ENCODE data around the gene RPL41.

The RPL41 gene

DNA sequence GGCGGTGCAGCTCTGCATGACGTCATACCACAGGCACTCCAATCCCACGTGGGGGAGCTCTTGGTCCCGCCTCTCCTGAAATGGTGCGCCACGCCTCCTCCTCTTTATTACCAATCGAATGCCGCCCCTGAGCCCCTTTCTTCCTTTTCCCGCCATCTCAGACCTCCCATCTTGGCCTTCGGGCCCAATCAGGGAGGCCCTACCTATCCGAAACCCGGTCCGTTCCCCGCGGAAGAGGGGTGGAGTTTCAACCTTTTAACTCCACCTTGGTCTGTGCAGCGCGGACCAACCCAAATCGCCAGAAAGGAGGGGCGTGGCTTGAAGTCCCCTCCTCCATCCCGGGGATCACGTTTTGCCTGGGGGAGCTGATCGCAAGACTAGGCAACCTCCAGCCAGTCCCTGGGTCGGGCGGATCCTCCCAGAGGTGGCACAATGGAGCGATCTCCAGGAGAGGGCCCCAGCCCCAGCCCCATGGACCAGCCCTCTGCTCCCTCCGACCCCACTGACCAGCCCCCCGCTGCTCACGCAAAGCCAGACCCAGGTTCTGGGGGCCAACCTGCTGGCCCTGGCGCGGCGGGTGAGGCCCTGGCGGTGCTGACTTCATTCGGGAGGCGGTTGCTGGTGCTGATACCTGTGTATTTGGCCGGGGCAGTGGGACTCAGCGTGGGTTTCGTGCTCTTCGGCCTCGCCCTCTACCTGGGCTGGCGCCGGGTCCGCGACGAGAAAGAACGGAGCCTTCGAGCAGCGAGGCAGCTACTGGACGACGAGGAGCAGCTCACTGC is 11.6 kb downstream of the RPL41 start, which contains the start of gene ESYT1:
Gene ESYT1, plus strand, starts transcription at position 380 of the 782 bp plus-strand sequence. Its CDS starts 53 bp downstream, at position 433.
- DNase-seq (ENCODE audit: low spot score): peak; percentile 97

DNA sequence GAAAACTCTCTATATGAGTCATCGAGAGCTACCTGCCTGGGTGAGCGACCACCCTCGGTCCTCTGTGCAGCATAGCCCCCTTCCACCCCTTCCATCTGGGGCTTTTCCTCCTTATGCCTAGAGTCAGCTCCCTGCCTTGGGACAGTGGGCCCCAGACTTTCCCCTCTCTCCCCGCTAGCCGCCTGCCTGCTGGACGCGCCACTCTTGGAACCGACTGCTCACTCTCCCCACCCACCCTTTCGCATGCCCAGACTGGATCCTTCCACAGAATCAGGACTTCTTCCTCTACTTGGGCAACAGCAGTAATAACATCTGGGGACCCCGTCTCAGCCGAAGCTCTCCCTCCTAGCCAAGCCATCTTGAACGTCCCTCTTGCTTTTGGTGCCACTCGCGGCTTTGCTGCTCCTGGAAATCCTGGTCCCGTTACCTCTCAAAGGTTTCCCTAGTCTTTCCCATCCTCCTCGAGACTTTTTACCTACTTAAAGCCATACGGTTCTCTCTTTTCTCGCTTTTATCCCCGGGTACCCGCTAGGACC is 12.3 kb downstream of the RPL41 start:
- DNase-seq (ENCODE audit: low spot score): no peak

DNA sequence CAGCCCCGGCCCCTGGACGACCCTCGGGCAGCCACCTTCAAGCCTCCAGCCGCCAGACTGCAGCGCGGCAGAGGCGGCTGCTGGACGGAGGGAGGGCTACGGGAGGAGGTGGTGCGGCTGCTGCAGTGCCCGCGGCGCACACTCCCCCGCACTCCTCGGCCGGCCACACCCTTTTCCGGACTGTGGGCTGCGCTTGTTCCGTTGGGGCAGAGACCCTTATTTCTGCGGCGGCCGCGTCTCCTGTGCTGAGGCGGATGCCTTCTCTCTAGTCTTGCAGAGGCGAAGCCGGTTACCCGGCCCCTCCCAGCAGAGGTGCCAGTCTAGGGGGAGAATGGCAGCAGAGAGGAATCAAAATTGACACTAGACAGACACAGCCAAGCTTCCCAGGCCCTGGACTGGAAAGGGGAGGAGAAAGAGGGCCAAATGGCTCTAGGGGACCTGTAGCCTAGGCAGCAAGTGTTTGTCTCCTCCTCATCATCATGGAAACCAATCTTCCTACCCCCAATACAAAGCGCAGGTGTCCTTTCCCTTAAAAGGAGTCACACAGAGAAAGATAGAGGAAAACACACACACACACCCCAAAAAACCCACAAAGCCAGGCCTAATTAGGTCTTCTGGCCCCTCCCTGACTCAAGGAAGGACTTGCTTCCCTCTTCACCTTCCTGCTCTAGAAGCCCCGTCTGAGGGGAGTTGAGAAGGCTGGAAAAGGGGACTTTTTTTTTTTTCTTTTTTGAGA is 12.9 kb downstream of the RPL41 start:
- DNase-seq (ENCODE audit: low spot score): peak; percentile 48

DNA sequence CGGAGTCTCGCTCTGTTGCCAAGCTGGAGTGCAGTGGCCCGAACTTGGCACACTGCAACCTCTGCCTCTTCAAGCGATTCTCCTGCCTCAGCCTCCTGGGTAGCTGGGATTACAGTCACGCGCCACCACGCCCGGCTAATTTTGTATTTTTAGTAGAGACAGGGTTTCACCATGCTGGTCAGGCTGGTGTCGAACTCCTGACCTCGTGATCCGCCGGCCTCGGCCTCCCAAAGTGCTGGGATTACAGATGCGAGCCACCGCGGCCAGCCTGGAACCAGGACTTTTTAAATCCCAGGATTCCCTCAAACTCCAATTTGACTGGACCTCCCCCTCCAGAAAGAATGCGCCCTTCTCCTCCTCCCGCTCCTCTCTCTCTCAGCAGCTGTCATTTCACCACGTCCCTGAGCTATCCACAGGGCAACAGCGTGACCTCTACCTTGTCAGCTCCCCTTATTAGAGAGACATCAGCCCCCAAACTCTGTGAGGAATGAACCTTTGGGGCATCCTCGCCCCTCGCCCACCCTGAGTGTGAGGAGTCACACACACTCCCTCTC is 13.6 kb downstream of the RPL41 start:
- no peak for DNase-seq (ENCODE audit: low spot score)

DNA sequence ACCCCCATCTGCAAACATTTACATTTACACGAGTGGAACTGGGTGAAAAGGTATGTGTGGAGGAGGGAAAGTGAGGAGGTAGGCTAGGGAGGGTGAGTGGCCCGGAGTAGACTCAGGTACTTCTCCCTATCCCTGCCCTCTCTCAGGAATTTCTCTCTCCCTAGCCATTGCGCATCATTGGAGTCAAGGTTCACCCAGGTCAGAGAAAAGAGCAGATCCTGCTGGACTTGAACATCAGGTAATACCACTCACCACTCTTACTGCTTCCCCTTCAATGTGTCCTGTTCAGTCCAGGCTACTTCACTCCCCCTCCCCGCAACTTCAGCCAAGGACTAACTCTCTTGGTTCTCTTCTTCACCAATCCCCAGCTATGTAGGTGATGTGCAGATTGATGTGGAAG is 14.4 kb downstream of the RPL41 start:
- no peak for DNase-seq (ENCODE audit: low spot score)

DNA sequence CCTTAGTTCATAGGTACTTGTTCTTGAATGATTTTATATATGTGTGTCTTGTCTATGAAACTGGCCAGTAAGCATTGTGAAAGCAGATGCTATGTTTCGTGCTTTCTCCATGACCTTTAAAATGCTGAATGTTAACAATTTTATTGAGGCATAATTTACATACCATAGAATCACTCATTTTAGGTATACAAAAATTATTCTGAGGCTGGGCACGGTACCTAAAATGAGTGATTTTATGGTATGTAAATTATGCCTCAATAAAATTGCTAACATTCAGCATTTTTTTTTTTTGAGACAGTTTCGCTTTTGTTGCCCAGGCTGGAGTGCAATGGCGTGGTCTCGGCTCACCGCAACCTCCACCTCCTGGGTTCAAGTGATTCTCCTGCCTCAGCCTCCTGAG is 18.5 kb downstream of the RPL41 start:
- no peak for DNase-seq (ENCODE audit: low spot score)

DNA sequence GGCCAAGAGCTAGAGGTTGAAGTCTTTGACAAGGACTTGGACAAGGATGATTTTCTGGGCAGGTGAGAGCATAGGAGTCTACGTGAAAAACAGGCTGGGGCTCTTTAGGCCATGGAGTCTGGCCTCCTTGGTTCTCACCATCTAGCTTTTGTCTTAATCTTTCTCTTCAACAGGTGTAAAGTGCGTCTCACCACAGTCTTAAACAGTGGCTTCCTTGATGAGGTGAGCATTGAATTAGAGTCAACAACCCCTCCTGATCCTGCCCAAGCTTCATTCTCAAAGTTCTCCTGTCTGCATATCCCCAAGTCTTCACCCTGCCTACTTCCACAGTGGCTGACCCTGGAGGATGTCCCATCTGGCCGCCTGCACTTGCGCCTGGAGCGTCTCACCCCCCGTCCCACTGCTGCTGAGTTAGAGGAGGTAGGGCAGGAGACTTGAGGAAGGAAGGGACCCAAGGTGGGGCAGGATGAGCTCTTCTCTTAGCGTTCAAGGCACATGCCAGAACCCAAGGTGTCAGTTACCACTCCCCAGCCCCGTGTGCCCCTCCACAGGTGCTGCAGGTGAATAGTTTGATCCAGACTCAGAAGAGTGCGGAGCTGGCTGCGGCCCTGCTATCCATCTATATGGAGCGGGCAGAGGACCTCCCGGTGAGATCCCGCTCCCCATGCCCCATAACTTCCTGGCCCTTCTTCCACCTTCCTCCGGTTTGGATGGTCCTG is 21.6 kb downstream of the RPL41 start:
- DNase-seq (ENCODE audit: low spot score): no peak

DNA sequence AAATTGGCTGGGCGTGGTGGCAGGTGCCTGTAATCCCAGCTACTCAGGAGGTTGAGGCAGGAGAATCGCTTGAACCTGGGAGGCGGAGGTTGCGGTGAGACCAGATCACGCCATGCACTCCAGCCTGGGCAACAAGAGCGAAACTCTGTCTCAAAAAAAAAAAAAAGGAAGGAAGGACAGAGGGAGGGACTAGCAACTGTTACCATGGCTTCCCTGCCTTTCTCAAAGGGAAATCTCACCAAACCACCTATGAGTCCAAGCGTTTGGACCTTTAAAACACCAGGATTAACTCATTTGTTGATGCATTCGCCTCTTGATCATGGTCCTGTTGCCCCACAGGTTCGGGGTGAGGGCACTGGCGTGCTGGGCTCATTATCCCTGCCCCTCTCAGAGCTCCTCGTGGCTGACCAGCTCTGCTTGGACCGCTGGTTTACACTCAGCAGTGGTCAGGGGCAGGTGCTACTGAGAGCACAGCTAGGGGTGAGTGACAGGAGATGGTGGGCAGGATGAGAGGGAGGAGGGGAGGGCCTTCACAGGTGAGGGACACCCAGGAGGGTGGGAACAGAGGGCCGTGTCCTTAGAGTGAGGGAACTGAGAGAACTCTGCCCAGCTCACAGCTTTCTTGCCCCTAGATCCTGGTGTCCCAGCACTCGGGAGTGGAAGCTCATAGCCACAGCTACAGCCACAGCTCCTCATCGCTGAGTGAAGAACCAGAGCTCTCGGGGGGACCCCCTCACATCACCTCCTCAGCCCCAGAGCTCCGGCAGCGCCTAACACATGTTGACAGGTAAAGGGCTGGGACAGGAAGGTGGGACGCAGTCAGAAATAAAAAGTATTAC is 25.7 kb downstream of the RPL41 start:
- no peak for DNase-seq (ENCODE audit: low spot score)

DNA sequence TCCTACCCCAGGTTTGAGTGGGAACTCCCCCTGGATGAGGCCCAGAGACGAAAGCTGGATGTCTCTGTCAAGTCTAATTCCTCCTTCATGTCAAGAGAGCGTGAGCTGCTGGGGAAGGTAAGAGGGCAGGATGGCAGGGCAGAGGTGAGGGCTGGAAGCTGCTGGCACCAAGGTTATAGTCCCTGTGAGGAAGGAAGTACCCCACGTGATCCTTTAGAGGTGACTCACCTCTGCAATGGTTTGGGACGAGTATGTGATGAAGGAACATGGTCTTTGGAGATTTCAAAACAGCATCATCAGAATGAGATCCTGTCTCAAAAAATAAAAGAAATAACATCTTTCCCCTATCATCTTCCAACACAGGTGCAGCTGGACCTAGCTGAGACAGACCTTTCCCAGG is 26.8 kb downstream of the RPL41 start:
- DNase-seq (ENCODE audit: low spot score): no peak

DNA sequence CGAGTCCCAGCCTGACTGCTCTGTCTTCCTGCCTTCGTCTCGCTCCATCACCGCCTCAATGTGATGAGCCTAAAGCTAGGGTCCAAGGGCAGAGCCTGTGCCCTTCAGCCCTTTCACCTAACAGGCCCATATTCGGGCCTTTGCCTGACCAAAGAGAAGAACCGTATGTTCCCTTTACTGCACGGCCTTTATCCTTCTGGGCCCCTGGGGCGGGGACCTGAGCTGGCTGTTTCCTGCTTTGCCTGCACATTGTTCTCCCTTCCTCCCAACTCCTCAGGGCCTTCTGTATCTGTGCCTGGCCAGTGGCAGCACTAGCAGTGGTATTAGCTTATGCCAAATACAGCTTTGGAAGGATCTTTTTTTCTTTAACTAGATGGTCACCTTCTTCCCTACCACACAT is 27.4 kb downstream of the RPL41 start:
- no peak for DNase-seq (ENCODE audit: low spot score)

DNA sequence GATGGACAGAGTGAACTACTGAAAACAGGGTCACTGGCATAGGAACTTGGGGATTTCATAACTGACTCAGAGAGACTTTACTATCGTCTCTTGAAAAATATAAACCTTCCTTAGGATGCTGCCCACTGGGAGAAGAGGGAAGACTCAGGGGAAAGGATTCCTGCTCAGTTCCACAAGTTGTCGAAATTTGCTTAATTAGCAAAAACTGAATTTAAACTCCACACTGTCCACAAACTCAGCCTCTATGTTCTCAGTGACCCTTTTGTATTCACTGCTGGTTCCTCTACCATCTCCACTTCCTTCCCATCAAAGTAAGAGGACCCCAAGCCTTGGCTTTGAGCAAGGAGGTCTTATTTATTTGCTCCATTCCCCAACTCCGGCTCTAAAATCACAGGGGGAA is 28.8 kb downstream of the RPL41 start:
- no peak for DNase-seq (ENCODE audit: low spot score)

DNA sequence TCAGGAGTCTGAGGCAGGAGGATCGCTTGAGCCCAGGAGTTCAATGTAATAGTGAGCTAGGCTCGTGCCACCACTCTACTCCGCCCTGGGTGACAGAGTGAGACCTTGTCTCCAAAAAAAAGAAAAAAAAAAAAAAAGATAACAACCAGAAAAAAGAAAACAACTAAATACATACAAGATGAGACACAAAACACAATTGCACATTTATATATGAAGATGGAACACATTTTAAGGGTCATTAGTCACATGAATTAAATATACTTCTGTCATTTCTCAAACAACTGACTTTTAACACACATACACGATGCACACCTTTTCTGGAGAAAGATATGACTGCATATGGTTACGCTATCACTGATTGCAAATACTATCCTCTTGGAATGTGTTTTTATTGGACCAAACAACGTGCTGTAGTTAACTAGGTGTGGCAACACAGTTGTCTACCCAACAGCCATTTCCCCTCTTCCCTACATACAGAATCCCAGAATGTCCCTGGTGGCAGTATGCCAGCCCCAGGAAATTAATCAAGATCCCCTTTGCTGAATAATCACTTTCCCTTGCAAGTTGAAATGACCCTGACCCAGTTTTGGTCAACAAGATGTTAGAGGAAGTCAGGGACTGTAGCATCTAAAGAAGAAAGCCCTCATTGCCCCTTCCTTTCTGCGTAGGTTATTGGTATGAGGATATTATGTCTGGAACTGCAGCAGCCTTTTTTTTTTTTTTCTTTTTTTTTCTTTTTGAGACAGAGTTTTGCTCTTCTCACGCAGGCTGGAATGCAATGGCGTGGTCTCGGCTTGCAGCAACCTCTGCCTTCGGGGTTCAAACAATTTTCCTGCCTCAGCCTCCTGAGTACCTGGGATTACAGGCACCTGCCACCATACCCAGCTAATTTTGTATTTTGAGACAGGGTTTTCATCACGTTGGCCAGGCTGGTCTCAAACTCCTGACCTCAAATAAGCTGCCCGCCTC is 30.3 kb downstream of the RPL41 start:
- no peak for DNase-seq (ENCODE audit: low spot score)

DNA sequence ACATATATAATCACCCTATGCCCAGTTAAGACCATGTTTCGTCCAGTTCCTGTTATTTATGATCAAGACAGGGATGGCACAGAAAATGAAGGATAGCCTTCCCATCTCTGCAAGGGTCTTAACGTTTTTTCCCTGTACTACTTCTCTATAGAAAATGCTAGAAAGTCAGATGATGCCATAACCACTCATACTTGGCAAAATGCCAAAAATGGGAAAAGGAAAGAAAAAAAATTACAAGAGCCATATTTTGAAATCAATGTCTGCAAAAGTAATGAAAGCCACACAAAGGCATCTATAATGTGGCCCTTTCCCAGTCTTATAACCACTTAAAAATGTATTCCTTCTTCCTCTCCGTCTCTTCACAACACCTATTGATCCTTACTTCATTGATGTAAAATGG is 34.1 kb downstream of the RPL41 start:
- peak; percentile 74 for DNase-seq (ENCODE audit: low spot score)

DNA sequence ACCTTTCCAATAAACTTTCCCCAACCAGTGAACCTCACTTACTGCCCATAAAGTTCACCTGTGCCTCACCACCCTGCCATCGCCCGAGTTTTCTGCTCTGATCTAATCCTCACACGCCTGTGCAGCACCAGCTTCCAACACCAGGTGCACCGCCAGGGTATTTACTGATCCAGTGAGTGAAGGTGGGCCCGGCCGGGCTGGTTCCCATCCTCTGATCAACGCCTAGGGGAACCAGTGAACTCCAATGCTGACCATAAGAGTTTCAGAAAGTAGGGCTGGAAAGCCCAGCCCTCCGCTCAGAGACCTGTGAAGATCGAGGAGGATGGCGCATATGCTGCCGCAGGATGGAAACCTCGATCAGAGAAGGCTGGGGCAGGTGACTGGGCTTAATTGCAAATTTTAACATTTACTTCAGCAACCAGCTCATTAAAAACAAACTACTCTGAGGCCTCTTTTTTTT is 35.3 kb downstream of the RPL41 start:
- DNase-seq (ENCODE audit: low spot score): peak; percentile 67

DNA sequence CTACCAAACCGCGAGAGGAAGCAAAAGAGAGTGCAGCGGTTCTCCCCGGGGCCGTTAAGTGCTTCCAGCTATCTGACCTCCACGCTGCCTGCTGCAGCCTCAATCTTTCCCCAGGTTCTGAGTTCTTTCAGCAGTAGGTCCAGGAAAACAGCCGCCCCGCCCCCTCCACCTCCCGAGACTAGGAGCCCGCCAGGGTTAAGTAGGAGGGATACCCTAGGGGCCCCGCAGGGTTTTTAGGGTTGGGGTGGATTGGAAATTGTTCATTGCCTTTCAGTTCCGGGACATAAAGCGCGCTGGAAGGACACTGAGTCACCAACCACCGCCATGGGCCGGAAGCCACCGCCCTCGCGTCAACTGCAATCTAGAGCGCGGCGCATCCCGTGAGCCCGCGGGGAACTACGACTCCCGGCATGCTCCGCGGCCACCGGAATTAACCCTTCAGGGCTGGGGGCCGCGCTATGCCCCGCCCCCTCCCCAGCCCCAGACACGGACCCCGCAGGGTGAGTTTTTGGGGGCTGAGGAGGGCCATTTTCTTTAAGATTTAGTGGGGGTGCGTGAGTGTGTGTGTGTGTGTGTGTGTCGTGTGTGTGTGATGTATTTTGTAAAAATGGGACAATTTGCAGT is 35.8 kb downstream of the RPL41 start, which contains the start of gene MYL6B:
Gene MYL6B, plus strand, starts transcription at position 456 of the 624 bp plus-strand sequence. CDS start 1,332 bp downstream, outside the sequence.
- DNase-seq (ENCODE audit: low spot score): peak; percentile 91

DNA sequence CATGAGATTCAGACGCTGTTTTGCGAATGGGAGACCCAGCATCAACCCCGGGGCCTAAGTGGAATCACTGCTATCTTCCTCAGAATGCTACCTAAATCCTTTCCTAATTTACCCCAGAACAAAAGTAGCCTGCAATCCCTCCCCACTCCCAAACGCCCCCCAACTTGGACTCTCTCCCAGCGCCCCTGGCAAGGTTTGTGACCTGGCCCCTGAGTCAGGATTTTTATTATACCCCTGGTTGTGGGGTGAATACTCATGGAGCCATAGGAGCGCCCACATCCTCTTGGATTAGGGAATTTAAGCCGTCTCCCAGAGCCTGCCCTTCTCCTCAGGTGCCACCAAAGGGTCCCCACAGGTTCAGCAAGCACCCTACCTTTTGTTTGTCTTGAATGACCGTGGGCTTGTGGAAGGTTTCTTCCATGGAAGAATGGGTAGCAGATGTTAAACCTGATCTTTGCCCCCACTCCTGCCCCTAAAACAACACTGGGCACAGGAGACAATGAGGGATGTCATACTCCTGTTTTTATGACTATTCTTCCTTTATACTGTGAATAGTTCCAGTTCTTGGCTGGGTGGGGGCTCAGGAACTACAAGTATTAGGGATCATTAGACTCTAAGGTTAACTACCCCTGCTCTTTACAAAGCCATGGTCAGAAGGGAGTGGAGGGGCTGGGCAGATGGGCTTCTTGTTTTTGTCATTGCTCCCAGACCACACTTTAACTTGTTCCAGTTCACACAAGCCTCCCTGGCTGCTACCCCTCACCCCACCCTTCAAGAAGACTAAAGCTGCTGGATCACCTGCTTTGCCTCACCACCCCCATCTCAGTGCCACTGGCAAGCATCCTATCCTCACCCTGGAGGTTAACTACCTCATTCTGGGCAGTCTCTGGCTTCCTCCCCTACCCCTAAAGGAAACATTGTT is 36.6 kb downstream of the RPL41 start:
- DNase-seq (ENCODE audit: low spot score): no peak

DNA sequence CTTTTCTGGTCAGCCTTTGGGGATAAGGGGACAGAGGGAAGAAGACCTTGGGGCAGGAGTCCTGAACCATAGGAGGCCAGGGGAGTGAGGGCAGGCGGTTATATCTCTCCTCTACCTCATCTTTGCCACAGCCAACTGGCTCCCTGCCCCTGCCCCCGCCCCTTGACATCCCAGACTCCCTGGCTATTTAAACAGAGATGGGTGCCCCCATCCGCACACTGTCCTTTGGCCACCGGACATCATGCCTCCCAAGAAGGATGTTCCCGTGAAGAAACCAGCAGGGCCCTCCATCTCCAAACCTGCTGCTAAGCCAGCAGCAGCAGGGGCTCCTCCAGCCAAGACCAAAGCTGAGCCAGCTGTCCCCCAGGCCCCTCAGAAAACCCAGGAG is 37.2 kb downstream of the RPL41 start:
- no peak for DNase-seq (ENCODE audit: low spot score)

DNA sequence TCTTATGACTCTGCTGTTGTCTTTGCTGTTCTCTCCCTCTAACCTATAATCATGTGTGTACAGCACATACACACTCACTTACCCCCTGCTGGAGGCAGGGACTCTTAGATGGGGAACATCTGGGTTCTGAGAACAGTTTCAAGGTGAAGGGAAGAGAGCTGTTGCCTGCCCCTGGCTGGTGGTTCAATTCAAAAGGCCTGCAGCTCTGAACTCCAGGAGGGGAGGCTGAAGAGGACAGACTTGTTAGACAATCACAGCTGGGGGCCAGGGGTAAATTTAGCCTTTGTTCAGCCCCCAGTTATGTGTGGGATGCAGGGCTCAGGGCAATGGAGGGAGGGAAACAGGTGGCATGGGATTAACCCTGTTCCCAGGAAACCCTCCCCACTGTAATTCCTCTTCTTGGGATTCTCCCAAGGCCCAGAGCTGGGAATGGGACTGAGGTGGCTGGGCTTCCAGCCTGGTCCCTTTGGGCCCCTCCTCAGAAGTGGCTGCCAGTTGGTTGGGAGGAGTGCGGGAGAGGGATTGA is 37.9 kb downstream of the RPL41 start:
- DNase-seq (ENCODE audit: low spot score): no peak

All from hematopoietic multipotent progenitor cell treated with erythropoietin and hydrocortisone succinate and interleukin-3 and kit ligand, for 17 days (in vitro differentiated cells).